ENCODE data around the gene KNOP1. TPM values are rescaled to one million over a fixed set of nuclear protein-coding genes. Genes with fewer than 3 reads are reported as not detected.

The KNOP1 gene
- total RNA-seq, 1 donor from 2014 or later, result 19.0 TPM

- POLR2A ChIA-PET, result no interaction called here
- Mint-ChIP-seq H3K4me3 (no peak overlapping the region), H3K27me3 (no peaks in the 10 kb centered on the region), H3K4me1 (no peaks in the 10 kb centered on the region), H3K36me3 (ENCODE audit: low read depth) (no peaks in the 10 kb centered on the region), H3K27ac (no peak overlapping the region), H3K9me3 (no peaks in the 10 kb centered on the region)
- ATAC-seq (ENCODE audit: low read depth) (no peak), DNase-seq (no peak)
- no peak for TF ChIP-seq CTCF (IDR thresholded peaks at IDR 0.05)
- CTCF ChIA-PET, result no interaction called here
- intact Hi-C loops (cut with micrococcal nuclease), result no loop called here
Observed at GRCh38 chr16:19737306-19738038, 19.4 kb upstream of the KNOP1 start.

DNA sequence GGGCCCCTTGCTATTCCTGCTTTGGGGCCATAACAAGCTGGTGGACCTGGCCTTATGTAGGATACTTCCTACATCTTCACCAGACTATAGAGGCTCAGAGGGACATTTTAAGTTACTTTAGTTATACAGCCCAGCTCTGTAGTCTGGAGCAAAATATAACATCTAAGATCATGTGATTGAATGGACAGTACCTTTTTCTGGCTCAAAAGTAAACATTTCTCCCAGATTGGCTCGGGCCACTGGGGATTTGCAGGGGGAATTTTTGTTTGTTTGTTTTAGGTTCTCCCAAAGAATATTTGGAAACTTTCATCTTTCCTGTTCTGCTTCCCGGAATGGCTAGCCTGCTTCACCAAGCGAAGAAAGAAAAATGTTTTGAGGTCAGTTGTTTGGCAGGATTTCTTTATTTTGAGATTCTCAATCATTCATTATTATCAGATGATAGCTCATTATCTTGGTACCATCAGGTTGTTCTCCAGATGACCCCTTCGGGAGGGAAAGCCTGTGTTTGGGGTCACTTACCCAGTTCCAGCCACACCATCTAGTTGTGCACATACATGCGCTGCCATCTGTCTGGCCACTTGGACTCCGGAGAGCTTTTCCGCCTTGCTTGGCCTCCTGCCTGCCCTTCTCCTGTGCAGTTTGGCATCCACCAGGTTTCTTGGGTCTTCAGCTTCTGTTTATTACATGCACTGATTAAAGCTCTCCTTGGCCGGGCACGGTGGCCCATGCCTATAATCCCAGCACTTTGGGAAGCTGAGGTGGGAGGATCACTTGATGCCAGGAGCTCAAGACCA is 17.2 kb upstream of the KNOP1 start:
- ATAC-seq (ENCODE audit: low read depth), result no peak
- Mint-ChIP-seq H3K4me1 (no peaks in the 10 kb centered on the region), H3K27ac (no peak overlapping the region), H3K4me3 (no peak overlapping the region), H3K27me3 (no peaks in the 10 kb centered on the region), H3K9me3 (no peaks in the 10 kb centered on the region), H3K36me3 (ENCODE audit: low read depth) (no peaks in the 10 kb centered on the region)
- POLR2A ChIA-PET, result no interaction called here
- CTCF ChIA-PET, result no interaction called here
- no peak for TF ChIP-seq CTCF (IDR thresholded peaks at IDR 0.05)
- intact Hi-C loops (cut with micrococcal nuclease), result no loop called here
- DNase-seq, result no peak

DNA sequence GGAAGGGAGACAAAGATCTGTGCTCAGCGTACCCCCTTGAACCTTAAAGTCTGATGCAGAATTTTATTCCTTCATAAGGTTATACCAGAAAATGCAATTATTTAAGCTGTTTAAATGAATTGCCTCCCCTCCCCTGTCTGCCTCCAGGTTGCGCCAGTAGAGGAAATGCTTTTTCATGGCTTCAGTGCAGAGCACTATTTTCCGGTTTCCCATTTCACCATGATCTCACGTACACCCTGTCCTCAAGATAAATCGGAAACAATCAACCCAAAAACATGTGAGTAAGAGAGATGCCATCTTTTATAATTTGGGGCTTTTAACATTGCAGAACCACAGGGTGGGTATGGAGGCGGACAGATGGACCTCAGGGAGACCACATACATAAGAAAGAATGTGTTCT is 15.5 kb upstream of the KNOP1 start:
- Mint-ChIP-seq H3K9me3 (no peaks in the 10 kb centered on the region), H3K27ac (no peak overlapping the region), H3K4me3 (no peak overlapping the region), H3K27me3 (no peaks in the 10 kb centered on the region), H3K36me3 (ENCODE audit: low read depth) (no peaks in the 10 kb centered on the region), H3K4me1 (no peaks in the 10 kb centered on the region)
- ATAC-seq (ENCODE audit: low read depth), result no peak
- no peak for TF ChIP-seq CTCF (IDR thresholded peaks at IDR 0.05)
- intact Hi-C loops (cut with micrococcal nuclease), result no loop called here
- ChIA-PET POLR2A (no interaction called here), CTCF (no interaction called here)
- DNase-seq, result no peak

DNA sequence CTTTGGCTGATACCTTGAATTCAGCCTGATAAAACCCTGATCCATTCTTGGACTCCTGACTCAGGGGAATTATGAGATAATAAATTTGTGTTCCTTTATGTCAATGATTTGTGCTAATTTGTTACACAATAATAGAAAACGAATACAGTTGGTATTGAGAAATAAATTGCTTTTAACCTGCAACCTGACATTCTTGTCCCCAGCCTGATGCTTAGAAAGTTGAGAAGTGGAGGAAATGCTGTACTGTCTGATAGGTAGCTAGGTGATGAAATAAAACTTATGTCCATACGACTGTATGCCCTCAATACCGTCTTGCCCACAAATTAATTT is 10.6 kb upstream of the KNOP1 start:
- no peaks in the 10 kb centered on the region for H3K36me3 Mint-ChIP-seq (ENCODE audit: low read depth)

More for the DNA sequence above, 10.6 kb upstream of the KNOP1 start:
- ChIA-PET POLR2A (no interaction called here), CTCF (no interaction called here)
- H3K27ac Mint-ChIP-seq, result no peak overlapping the region
- H3K9me3 Mint-ChIP-seq, result no peaks in the 10 kb centered on the region
- no peak for TF ChIP-seq CTCF (IDR thresholded peaks at IDR 0.05)
- H3K27me3 Mint-ChIP-seq, result no peaks in the 10 kb centered on the region
- H3K4me3 Mint-ChIP-seq, result no peak overlapping the region
- no peaks in the 10 kb centered on the region for H3K4me1 Mint-ChIP-seq
- ATAC-seq (ENCODE audit: low read depth) (no peak), DNase-seq (no peak)
- intact Hi-C loops (cut with micrococcal nuclease), result no loop called here
